Measurements from ENCODE around the gene LYRM1. TPM values are rescaled to one million over a fixed set of nuclear protein-coding genes. Genes with fewer than 3 reads are reported as not detected.

LYRM1 gene
- total and polyA plus RNA-seq, 8 donors: 9.9 to 30.9 (median 15.5) TPM

DNA sequence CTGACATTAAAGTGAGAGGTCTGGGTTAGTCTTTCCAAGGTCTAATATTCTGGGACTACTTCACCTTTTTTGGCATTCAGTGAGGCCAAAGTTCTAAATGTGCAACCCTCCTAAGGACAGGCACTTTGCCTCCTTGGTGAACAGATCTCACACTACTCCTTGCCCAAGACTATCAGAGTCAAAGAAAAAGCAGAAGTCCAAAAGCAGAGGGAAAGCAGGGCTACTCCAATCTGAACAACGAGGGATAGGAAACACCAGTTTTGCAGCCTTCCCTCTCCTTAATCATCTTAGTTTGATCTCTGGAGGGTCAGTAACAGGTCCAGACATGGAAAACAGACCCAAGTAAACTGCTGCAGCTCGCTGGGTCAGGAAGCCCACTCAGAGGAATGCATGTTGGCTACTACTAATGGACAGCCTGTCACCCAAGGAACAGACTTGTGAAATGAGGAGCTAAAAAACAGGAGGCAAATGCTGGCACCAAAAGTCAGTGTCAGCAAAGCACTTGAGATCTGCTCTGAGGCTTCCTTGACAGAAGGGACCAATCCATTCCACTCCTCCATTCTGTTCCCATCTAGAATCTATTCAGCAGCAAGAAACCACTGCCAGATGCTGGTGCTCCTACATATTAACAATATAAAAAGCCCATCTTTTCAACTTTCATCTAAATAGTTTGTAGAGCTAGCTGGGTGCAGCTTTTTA is 30.3 kb upstream of the LYRM1 start:
- Histone ChIP-seq H3K27me3 (no peaks in the 10 kb centered on the region), H3K27ac (no peak overlapping the region), H3K4me3 (no peak overlapping the region), H3K4me1 (peaks cover 36 to 41% (median 40%) of the 10 kb centered on the region in 3 donors), H3K9me3 (no peaks in the 10 kb centered on the region), H3K36me3 (no peaks in the 10 kb centered on the region)
- TF ChIP-seq, protein P1, sequence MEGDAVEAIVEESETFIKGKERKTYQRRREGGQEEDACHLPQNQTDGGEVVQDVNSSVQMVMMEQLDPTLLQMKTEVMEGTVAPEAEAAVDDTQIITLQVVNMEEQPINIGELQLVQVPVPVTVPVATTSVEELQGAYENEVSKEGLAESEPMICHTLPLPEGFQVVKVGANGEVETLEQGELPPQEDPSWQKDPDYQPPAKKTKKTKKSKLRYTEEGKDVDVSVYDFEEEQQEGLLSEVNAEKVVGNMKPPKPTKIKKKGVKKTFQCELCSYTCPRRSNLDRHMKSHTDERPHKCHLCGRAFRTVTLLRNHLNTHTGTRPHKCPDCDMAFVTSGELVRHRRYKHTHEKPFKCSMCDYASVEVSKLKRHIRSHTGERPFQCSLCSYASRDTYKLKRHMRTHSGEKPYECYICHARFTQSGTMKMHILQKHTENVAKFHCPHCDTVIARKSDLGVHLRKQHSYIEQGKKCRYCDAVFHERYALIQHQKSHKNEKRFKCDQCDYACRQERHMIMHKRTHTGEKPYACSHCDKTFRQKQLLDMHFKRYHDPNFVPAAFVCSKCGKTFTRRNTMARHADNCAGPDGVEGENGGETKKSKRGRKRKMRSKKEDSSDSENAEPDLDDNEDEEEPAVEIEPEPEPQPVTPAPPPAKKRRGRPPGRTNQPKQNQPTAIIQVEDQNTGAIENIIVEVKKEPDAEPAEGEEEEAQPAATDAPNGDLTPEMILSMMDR (IDR thresholded peaks at IDR 0.05): no peak
- FAIRE-seq (no peak), ATAC-seq (no peak), DNase-seq (no peak)
- 77 to 81% methylated on average over 2 of the region's 2 CpGs for WGBS, 2 donors
- intact Hi-C loops (cut with DNase I): no loop called here

DNA sequence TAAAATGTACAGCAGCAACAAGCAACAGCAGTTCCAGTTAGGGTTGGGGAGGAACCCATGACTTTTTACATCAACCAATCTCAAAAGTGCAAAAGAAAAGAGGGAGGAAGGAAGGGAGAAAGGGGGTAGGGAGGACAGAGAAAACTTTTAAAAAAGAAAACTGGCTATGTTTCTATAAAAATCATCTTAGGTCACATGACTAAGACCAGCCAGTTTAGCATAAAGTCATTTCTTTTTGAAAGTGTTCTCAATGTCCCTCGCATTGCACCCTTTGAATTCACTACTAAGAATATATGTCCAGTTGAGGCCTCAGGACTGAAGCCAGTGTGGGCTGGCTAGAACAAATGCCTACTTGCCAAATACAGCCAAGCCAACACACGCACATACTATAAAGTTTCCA is 29.3 kb upstream of the LYRM1 start:
- H3K9me3 ChIP-seq: no peaks in the 10 kb centered on the region
- FAIRE-seq (no peak), ATAC-seq (no peak), DNase-seq (no peak)
- WGBS, 2 donors: 15 to 28% methylated on average over 2 of the region's 2 CpGs
- no peaks in the 10 kb centered on the region for H3K27me3 ChIP-seq
- TF ChIP-seq, protein P1 (IDR thresholded peaks at IDR 0.05): no peak
- no peaks in the 10 kb centered on the region for H3K36me3 ChIP-seq
- H3K27ac ChIP-seq: no peak overlapping the region
- no peak overlapping the region for H3K4me3 ChIP-seq
- H3K4me1 ChIP-seq: peaks cover 27 to 31% (median 30%) of the 10 kb centered on the region in 3 donors
- intact Hi-C loops (cut with DNase I): no loop called here

DNA sequence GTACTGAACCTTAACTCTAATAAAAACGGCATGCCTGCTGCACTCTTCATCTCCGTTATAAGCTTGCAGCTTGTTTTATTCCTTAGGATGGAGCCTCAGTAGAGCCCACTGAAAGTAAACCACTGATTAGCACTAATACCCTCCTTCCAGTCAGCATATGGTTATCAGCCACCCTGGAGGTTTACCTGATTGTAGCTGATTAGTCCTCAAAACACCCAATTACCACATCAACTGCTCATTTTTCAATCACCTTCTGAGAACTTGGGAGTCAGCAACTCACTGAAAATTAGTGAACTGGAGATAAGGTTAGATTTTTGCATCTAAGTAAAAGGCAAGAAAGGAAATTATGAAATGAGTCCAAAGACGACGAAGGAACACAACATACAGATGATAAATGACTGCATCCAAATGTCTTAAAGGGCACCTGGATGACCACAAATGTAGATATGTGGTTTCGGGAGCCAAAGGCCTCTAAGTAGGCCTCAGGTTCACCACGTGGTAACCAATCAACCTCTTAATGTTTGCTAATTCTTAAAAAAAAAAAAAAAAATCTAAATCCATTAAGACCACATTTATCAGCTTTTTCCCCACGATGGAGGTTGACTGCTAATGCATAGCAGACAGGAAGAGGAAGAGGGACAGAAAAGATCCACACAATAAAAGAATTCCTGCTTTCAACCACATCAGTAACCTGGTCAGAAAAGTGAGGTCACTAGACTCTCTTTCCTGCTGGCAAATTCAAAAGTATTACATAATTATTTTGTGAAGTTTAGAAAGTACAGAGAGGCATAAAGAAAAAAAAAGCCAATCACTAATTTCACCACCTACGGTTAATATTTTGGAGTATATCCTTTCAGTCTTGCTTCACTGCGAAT is 28.4 kb upstream of the LYRM1 start:
- no peaks in the 10 kb centered on the region for H3K27me3 ChIP-seq
- 81% methylated on average over 9 of the region's 9 CpGs for WGBS, 2 donors
- no peaks in the 10 kb centered on the region for H3K9me3 ChIP-seq
- ATAC-seq (no peak), FAIRE-seq (no peak), DNase-seq (no peak)
- intact Hi-C loops (cut with DNase I): no loop called here
- TF ChIP-seq, protein P1 (IDR thresholded peaks at IDR 0.05): no peak
- no peak overlapping the region for H3K27ac ChIP-seq
- no peak overlapping the region for H3K4me3 ChIP-seq
- H3K36me3 ChIP-seq: no peaks in the 10 kb centered on the region
- peaks cover 20 to 22% (median 21%) of the 10 kb centered on the region in 3 donors for H3K4me1 ChIP-seq

DNA sequence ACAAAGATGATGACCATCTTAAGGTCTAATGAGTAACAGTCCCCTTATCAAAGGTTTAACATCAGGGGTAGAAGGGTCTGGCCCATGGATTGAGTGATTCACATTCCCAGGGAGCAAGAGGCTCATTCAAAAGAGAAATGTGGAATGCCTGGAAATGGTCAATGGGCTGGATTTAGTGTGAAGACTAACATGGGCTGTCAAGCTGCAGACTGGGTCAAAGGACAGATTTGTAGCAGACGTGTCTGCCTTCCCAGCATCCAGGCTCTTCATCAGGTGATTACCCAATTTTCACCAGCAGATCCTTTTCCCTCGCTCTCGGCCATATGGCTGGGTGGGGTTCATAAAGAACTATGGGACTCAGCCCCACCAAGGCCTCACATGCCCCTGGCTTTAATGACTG is 27.2 kb upstream of the LYRM1 start:
- DNase-seq: no peak
- TF ChIP-seq, protein P1 (IDR thresholded peaks at IDR 0.05): no peak
- Histone ChIP-seq H3K4me1 (peaks cover 18 to 23% (median 20%) of the 10 kb centered on the region in 3 donors), H3K27ac (no peak overlapping the region), H3K27me3 (no peaks in the 10 kb centered on the region), H3K9me3 (no peaks in the 10 kb centered on the region), H3K36me3 (no peaks in the 10 kb centered on the region), H3K4me3 (no peak overlapping the region)
- ATAC-seq: no peak
- intact Hi-C loops (cut with DNase I): no loop called here
- no peak for FAIRE-seq
- 94% methylated on average over 3 of the region's 3 CpGs for WGBS, 2 donors
